ENCODE results near the gene SAMM50.

- TF ChIP-seq CTCF (IDR thresholded peaks at IDR 0.05; ENCODE audit: extremely low read depth in 1 of 2, insufficient read depth in 1 of 2, low read depth in 1 of 2, low read length in 2 of 2), result peak; percentile 91 to 97
- TF ChIP-seq GATA2 (IDR thresholded peaks at IDR 0.05; ENCODE audit: insufficient read depth, insufficient read length, low read depth, low read length), result no peak
These were observed 9.4 kb upstream of the SAMM50 start for GRCh38 chr22:43945632-43946383.

Measured in endothelial cell of umbilical vein (primary cell).